ENCODE results near the gene ZNF423.

The ZNF423 gene

GRCh38 chr16:49460786-49461470, 395.0 kb downstream of the ZNF423 start:
- no peak for DNase-seq (ENCODE audit: low read depth, low spot score)

GRCh38 chr16:49459953-49460735, 395.8 kb downstream of the ZNF423 start:
- DNase-seq (ENCODE audit: low read depth, low spot score), result no peak

DNA sequence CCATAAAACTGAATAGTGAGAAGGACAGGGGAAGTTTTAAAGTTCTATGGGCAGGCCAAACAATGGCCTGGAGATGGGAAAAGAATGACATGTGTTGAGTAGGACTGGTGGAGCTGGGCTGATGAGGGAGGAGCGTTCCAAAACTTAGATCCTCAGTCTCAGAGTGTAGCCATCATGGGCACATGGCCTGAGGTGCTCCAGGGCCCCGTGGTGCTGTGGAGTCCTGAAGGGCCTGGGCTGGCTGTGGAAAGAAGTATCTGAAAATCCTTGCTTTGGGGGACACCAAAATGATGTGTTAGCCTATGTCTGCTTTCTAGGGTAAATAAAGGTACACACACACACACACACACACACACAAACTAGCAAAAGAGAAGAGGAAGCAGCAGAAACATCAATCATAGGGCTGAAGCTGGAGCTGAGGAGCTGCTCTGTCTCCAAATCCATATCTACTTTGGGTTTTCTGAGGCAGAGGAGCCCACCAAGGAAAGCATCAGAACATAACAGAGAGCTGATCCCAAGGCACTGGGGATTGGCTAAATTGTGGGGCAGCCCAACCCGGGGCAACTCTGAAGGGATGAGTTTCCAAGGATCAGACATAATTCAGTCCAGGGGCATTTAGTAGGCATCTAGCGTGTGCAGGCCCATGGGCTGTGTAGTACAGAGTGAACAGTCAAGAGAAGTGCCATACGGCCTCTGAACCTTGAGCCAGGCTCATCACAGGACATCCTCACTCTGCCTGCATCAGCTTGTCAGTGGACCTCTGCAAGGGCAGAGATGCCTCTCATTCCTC, 397.1 kb downstream of the ZNF423 start:
- DNase-seq (ENCODE audit: low read depth, low spot score), result no peak

GRCh38 chr16:49458243-49458642, 397.7 kb downstream of the ZNF423 start:
- no peak for DNase-seq (ENCODE audit: low read depth, low spot score)

DNA sequence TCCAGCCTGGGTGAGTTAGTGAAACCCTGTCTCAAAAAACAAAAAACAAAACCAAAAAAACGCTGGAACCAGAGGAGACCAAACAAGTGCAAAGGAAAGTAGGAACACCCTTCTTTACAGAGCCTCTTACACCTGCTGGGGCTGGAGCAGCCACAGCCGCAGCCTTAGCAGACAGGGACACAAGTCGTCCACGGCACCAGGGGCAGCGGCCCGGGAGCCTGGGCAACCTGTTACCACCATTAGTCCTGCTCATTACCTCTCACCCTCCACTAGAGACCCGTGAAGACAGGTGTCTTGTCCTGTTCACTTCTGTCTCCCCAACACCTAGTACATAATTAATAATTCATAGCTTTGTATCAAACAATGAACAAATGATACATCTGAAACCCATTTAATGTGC, 398.7 kb downstream of the ZNF423 start:
- DNase-seq (ENCODE audit: low read depth, low spot score), result no peak

GRCh38 chr16:49456763-49457162, 399.1 kb downstream of the ZNF423 start:
- DNase-seq (ENCODE audit: low read depth, low spot score), result no peak

- no peak for DNase-seq (ENCODE audit: low read depth, low spot score)
Observed at GRCh38 chr16:49455991-49456745, 399.7 kb downstream of the ZNF423 start.

GRCh38 chr16:49455181-49455990, 400.5 kb downstream of the ZNF423 start:
- DNase-seq (ENCODE audit: low read depth, low spot score), result no peak

GRCh38 chr16:49454426-49455180, 401.3 kb downstream of the ZNF423 start:
- no peak for DNase-seq (ENCODE audit: low read depth, low spot score)

DNA sequence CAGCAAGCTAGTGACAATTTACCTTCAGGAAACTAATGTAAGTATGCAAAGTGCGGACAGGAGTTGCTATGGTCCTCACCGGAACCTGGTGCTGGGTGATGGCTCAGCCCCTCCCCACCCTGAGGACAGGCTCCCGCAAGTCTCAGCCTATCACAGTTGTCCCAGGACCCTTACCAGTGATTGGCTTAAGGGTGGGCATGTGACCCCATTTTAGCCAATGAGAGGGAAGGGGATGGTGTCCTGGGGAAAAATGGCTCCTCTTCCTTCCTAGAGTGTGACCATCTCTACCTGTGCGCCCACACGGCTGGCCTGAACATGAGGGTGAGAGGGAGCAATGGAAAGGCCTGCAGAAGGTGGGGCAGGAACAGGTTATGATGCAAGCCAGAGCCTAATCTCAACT, 401.9 kb downstream of the ZNF423 start:
- DNase-seq (ENCODE audit: low read depth, low spot score), result no peak

- no peak for DNase-seq (ENCODE audit: low read depth, low spot score)
Observed at GRCh38 chr16:49453021-49453420, 402.9 kb downstream of the ZNF423 start.

GRCh38 chr16:49452578-49452977, 403.3 kb downstream of the ZNF423 start:
- DNase-seq (ENCODE audit: low read depth, low spot score), result no peak

GRCh38 chr16:49452108-49452507, 403.8 kb downstream of the ZNF423 start:
- DNase-seq (ENCODE audit: low read depth, low spot score), result no peak

DNA sequence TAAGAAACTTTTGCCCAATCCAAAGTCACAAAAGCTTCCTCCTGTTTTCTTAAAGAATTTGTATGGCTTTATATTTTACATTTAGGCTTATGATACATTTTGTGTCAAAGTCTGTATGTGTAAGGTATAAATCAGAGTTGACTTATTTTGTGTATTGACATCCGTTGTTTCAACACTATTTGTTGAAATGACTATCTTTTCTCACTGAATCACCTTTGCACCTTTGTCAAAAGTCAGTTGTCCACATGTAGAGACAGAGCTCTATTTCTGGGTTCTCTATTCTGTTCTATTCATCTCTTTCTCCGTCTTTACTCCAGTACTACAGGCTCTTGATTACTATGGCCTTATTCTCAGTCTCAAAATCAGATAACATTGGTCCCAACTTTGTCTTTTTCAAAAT, 409.1 kb downstream of the ZNF423 start:
- no peak for DNase-seq (ENCODE audit: low read depth, low spot score)

- no peak for DNase-seq (ENCODE audit: low read depth, low spot score)
Observed at GRCh38 chr16:49443576-49443975, 412.3 kb downstream of the ZNF423 start.

GRCh38 chr16:49442805-49443204, 413.1 kb downstream of the ZNF423 start:
- DNase-seq (ENCODE audit: low read depth, low spot score), result no peak

DNA sequence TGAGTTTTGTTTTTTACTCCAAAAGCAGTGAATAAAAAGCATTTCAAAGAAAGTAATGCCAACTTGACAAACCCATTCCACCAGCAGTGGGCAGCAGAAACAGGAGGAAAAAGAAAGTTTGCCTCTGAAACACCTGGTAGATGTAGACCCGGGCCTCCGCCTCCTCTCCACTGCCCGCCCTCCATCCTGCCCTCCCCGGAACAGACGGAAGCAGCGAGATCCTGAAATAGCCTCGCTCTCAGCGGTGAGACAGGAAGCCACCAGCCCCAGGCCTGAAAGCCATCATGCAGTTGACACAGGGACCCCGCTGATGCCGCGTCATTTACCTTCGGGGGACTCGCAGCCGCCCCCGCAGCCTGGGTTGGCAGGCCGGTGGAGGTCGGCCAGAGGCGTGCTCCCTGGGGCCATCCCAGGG, 414.5 kb downstream of the ZNF423 start:
- no peak for DNase-seq (ENCODE audit: low read depth, low spot score)

DNA sequence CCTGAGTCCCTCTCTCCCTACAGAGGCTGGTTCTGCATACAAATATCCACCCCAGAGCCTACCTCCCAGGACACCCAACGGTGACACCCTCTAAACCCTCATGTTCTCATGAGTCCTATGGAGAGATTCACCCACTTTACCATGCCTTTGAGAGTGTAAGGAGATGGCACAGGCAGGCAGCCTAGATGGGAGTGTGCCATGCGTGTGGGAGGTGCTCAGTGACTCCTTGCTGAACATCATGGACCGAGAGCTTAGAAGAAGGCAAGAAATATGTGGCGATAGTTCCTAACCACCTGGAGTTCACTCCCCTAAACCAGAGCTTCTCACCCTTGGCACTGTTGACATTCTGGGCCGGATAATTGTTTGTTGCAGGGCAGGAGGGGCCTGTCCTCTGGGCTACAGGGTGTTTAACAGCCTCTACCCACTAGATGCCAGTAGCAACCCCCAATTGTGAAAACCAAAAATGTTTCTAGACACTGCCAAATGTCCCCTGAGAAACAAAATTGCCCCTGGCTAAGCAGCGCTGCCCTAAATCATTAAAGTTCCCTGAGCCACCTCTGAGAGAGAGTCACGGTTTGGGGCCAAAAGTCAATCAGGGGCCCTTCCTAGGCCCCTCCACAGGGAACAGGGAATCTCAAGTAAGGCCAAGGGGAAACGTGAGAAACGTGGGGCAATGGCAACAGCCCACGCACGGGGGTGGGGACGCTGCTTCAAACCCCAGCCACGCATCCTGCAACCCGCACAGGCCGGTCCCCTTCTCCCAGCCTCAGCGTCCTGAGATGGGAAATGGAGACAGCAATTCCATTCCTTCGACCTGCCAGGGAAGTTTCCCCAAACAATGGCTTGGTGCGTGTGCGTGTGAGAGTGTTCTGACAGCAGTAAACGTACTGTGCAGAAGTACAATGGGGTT, 415.5 kb downstream of the ZNF423 start:
- no peak for DNase-seq (ENCODE audit: low read depth, low spot score)

DNA sequence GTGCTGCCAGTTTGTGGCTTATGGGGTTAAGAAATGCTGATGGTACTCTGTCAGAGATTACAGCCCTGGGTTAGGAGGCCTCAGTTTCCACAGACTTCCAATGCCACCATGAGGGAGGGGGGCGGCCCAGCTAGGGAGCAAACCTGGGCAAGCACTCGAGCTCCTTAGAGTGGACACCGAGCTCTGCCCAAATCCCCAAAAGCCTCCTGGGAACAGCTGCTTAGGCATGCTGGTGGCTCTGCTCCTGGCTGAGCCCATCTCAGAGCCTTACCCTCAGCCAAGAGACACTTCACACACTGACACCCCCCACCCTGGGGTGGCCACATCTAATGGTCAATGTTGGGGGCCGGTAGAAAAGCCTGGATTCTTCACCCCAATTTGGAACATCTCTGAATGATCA, 416.2 kb downstream of the ZNF423 start:
- DNase-seq (ENCODE audit: low read depth, low spot score), result no peak
